C4-2B (cell line): ENCODE results near the gene BABAM2.

Experiments
- H3K27ac ChIP-seq: fragments of 450-650 bp; 2 replicates; pipeline ENCODE4 v1.5.1; 2017
- ZFX ChIP-seq: fragments of 450-650 bp; IDR thresholded peaks from 2 replicates; pipeline ENCODE4 v1.6.1; 2017
- TF ChIP-seq, protein P1 (sequence below): fragments of 450-650 bp; conservative IDR thresholded peaks from 2 replicates; pipeline ENCODE4 v1.5.1; 2017; ENCODE audit warnings: mild to moderate bottlenecking

BABAM2 gene

DNA sequence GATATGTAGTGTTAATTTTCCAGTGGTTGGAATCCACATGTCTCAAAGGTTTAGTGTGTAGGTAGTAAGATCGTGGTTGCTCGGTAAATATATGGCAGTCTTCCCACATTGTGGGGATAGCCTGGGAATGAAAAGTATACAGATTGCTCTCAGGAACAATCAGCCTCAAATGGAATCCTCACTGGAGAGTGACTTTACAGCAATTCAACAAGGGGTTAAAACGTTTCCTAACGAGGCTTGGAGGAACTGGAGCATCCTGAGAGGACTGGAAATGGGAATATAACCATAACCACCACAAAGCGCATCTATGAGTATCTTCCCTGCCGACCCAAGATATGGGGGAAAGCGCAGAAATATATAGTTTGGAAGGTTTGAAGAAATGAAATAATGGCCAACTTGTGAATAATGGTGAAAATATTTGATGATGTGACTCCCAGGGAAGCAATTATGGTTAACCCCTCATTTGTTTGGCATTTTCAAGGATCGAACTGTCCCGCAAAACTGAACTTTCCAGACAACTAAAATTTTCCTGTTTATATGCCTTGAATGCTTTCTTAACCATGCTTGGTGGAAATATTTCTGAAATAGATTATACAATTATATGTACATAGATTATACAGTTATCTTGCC lies 401.4 kb downstream of the BABAM2 start:
- TF ChIP-seq, protein P1, sequence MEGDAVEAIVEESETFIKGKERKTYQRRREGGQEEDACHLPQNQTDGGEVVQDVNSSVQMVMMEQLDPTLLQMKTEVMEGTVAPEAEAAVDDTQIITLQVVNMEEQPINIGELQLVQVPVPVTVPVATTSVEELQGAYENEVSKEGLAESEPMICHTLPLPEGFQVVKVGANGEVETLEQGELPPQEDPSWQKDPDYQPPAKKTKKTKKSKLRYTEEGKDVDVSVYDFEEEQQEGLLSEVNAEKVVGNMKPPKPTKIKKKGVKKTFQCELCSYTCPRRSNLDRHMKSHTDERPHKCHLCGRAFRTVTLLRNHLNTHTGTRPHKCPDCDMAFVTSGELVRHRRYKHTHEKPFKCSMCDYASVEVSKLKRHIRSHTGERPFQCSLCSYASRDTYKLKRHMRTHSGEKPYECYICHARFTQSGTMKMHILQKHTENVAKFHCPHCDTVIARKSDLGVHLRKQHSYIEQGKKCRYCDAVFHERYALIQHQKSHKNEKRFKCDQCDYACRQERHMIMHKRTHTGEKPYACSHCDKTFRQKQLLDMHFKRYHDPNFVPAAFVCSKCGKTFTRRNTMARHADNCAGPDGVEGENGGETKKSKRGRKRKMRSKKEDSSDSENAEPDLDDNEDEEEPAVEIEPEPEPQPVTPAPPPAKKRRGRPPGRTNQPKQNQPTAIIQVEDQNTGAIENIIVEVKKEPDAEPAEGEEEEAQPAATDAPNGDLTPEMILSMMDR: no peak
- no peak for TF ChIP-seq ZFX
- H3K27ac ChIP-seq: no peak overlapping the region

- no peak overlapping the region for H3K27ac ChIP-seq
These were observed 402.0 kb downstream of the BABAM2 start for GRCh38 chr2:28292491-28292890.

DNA sequence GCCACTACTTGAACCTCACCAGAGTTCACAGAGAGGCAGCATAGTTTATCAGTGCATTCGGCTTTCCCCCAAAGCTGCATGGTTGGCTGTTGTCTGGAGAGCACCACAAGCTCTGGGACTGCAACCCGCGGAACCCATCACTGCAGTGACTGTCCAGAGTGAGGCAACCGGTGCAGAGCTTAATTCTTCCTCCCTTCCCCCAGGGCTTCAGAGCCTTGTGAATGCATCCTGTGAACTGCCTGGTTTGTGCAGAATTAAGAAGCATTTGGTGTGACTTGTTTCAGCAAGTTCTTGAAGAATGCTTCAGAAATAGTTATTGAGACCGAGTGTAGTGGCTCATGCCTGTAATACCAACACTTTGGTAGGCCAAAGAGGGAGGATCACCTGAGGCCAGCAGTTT lies 402.9 kb downstream of the BABAM2 start:
- TF ChIP-seq ZFX: no peak
- TF ChIP-seq, protein P1: no peak
- H3K27ac ChIP-seq: no peak overlapping the region

More at GRCh38 chr2:28292491-28292890, 402.0 kb downstream of the BABAM2 start:
- no peak for TF ChIP-seq ZFX
- TF ChIP-seq, protein P1: no peak

DNA sequence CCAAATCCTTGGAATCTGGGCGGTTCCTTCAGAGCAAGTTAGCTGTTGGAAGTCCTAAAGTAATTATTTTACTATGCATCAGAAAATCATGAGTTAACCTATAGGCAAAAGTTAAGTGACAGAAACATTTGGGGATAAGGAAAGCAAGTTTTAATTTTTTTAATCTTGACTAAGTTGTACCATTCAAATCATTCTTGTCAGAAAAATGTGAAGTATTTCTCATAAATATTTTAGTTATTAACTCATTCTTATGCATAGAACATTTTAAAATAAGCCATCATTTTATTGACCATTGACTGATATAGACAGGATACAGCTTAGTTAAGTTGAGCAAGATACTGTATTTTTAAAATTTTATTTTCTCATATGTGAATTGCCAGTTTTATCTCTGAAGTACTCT lies 403.9 kb downstream of the BABAM2 start:
- TF ChIP-seq, protein P1: no peak
- TF ChIP-seq ZFX: no peak
- no peak overlapping the region for H3K27ac ChIP-seq

DNA sequence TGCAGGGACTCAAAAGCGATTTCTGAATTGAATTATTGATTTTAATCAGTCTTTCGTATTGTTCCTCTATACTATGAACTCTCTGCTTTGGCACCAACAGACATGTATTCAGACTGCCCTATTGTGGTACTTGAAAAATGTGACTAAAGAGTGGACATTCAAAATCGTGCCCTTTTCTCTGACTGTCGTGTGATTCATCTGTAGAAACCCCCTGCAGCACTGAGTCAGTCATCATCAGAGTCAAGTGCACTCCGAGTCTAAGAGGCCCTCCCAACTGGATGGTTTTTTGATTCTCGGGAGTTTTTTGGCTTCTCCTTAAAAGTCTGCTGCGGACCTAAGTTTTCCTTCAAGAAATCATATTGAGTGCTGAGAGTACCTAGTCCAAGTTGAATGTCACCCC lies 405.7 kb downstream of the BABAM2 start:
- TF ChIP-seq ZFX: no peak
- TF ChIP-seq, protein P1: no peak
- H3K27ac ChIP-seq: no peak overlapping the region

DNA sequence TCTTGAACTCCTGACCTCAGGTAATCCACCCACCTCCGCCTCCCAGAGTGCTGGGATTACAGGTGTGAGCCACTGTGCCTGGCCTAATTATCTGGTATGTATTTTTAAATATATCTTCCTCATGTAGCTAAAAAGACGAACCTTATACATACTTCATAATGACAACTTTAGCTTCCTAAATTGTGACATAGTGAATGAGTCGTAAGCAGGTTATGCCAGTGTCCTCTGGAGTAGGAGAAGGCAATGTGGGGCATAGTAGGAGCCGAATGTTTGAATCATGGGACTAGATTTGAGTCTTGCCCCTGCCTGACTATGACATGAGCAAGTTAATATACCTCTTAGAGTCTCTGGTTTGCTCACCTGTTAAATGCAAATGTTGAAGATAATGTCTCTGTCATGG lies 406.4 kb downstream of the BABAM2 start:
- H3K27ac ChIP-seq: no peak overlapping the region
- TF ChIP-seq ZFX: no peak
- TF ChIP-seq, protein P1: no peak

DNA sequence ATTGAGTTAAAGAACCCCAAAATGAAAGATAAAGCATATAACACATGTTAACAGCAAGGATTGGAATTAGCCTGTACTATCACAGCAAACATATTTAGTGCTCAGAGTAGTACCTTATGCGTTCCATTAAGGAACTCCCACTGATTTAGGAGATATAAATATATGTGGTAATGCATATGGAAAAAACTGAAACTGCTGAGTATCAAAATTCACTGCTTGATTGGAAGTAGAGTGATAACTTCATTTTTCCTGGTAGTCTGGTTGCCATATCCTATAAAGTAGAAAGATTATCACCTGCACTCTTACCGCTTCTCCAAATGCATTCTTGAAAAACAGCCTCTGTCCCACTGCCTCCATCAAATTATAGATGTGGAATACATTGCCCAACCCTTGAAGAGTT lies 407.0 kb downstream of the BABAM2 start:
- TF ChIP-seq ZFX: no peak
- TF ChIP-seq, protein P1: no peak
- H3K27ac ChIP-seq: no peak overlapping the region
